ENCODE data around the gene EXOC2. TPM values are rescaled to one million over a fixed set of nuclear protein-coding genes. Genes with fewer than 3 reads are reported as not detected.

EXOC2 gene
- total RNA-seq, 1 donor from 2014 or later: 35.3 TPM

- no peak overlapping the region for H3K4me3 ChIP-seq (ENCODE audit: low read depth, low read length)
- H3K27me3 ChIP-seq (ENCODE audit: control insufficient read depth, insufficient read depth, low read length): no peaks in the 10 kb centered on the region
- DNase-seq (ENCODE audit: low read depth): no peak
- no peaks in the 10 kb centered on the region for H3K36me3 ChIP-seq (ENCODE audit: control insufficient read depth, insufficient read depth, low read length)
- no peak for TF ChIP-seq CTCF (IDR thresholded peaks at IDR 0.05; ENCODE audit: insufficient read depth, low read length, poor library complexity, severe bottlenecking)
These were observed 241.6 kb downstream of the EXOC2 start for GRCh38 chr6:451336-451735.

- Histone ChIP-seq H3K27me3 (ENCODE audit: control insufficient read depth, insufficient read depth, low read length) (peaks cover 2% of the 10 kb centered on the region), H3K4me3 (ENCODE audit: low read depth, low read length) (no peak overlapping the region), H3K36me3 (ENCODE audit: control insufficient read depth, insufficient read depth, low read length) (no peaks in the 10 kb centered on the region)
- no peak for TF ChIP-seq CTCF (IDR thresholded peaks at IDR 0.05; ENCODE audit: insufficient read depth, low read length, poor library complexity, severe bottlenecking)
- no peak for DNase-seq (ENCODE audit: low read depth)
These were observed 243.2 kb downstream of the EXOC2 start for GRCh38 chr6:449486-450419.

- no peak for DNase-seq (ENCODE audit: low read depth)
- Histone ChIP-seq H3K4me3 (ENCODE audit: low read depth, low read length) (no peak overlapping the region), H3K36me3 (ENCODE audit: control insufficient read depth, insufficient read depth, low read length) (no peaks in the 10 kb centered on the region), H3K27me3 (ENCODE audit: control insufficient read depth, insufficient read depth, low read length) (peaks cover 2% of the 10 kb centered on the region)
- no peak for TF ChIP-seq CTCF (IDR thresholded peaks at IDR 0.05; ENCODE audit: insufficient read depth, low read length, poor library complexity, severe bottlenecking)
These were observed 243.9 kb downstream of the EXOC2 start for GRCh38 chr6:449057-449430.

- no peak for DNase-seq (ENCODE audit: low read depth)
- Histone ChIP-seq H3K4me3 (ENCODE audit: low read depth, low read length) (no peak overlapping the region), H3K36me3 (ENCODE audit: control insufficient read depth, insufficient read depth, low read length) (no peaks in the 10 kb centered on the region), H3K27me3 (ENCODE audit: control insufficient read depth, insufficient read depth, low read length) (peaks cover 5% of the 10 kb centered on the region)
- no peak for TF ChIP-seq CTCF (IDR thresholded peaks at IDR 0.05; ENCODE audit: insufficient read depth, low read length, poor library complexity, severe bottlenecking)
These were observed 244.5 kb downstream of the EXOC2 start for GRCh38 chr6:448296-449056.

- DNase-seq (ENCODE audit: low read depth): no peak
- Histone ChIP-seq H3K4me3 (ENCODE audit: low read depth, low read length) (no peak overlapping the region), H3K36me3 (ENCODE audit: control insufficient read depth, insufficient read depth, low read length) (no peaks in the 10 kb centered on the region), H3K27me3 (ENCODE audit: control insufficient read depth, insufficient read depth, low read length) (peaks cover 5% of the 10 kb centered on the region)
- TF ChIP-seq CTCF (IDR thresholded peaks at IDR 0.05; ENCODE audit: insufficient read depth, low read length, poor library complexity, severe bottlenecking): no peak
These were observed 245.4 kb downstream of the EXOC2 start for GRCh38 chr6:447381-448165.

All from kidney epithelial cell (primary cell).